HEK293T (cell line): Measurements from ENCODE around the gene ACIN1.

ENCODE experiments used
- FOXA1 ChIP-seq: fragments of 450-650 bp; IDR thresholded peaks from 2 replicates; pipeline ENCODE4 v1.6.1; 2016; ENCODE audit warnings: mild to moderate bottlenecking
- L3MBTL2 ChIP-seq: fragments of 450-650 bp; conservative IDR thresholded peaks from 2 replicates; pipeline ENCODE4 v1.6.1; 2016; ENCODE audit warnings: mild to moderate bottlenecking
- NFRKB ChIP-seq: fragments of 450-650 bp; IDR thresholded peaks from 2 replicates; pipeline ENCODE4 v1.6.1; 2016; ENCODE audit warnings: mild to moderate bottlenecking, moderate library complexity
- SP1 ChIP-seq: fragments of 450-650 bp; IDR thresholded peaks from 2 replicates; pipeline ENCODE4 v1.6.1; 2017
- SUZ12 ChIP-seq: fragments of 450-650 bp; IDR thresholded peaks from 2 replicates; pipeline ENCODE4 v1.6.1; 2016; ENCODE audit warnings: mild to moderate bottlenecking

GRCh38 chr14:23056956-23057756, 37.8 kb downstream of the ACIN1 start, which contains the start of gene CDH24:
- TF ChIP-seq SP1 (no peak), L3MBTL2 (no peak), SUZ12 (no peak), FOXA1 (no peak), NFRKB (no peak)
